Rectal smooth muscle tissue (tissue), 1 donor: ENCODE data around the gene RBP3.

Experiments used
- H3K27ac ChIP-seq: one replicate; pipeline ENCODE4 v1.7.0; 2013; ENCODE audit warnings: low read depth, low read length, inconsistent platforms
- H3K27me3 ChIP-seq: one replicate; pipeline ENCODE4 v1.7.0; 2013; ENCODE audit warnings: low read length; ENCODE audit not compliant: control insufficient read depth, insufficient read depth
- H3K36me3 ChIP-seq: one replicate; pipeline ENCODE4 v1.7.0; 2013; ENCODE audit warnings: low read length; ENCODE audit not compliant: control insufficient read depth, insufficient read depth
- H3K4me1 ChIP-seq: one replicate; pipeline ENCODE4 v1.7.0; 2013; ENCODE audit warnings: low read length; ENCODE audit not compliant: control insufficient read depth, insufficient read depth
- H3K4me3 ChIP-seq: one replicate; pipeline ENCODE4 v1.7.0; 2013; ENCODE audit warnings: low read length
- H3K9ac ChIP-seq: one replicate; pipeline ENCODE4 v1.7.0; 2013; ENCODE audit warnings: low read length

RBP3 gene

DNA sequence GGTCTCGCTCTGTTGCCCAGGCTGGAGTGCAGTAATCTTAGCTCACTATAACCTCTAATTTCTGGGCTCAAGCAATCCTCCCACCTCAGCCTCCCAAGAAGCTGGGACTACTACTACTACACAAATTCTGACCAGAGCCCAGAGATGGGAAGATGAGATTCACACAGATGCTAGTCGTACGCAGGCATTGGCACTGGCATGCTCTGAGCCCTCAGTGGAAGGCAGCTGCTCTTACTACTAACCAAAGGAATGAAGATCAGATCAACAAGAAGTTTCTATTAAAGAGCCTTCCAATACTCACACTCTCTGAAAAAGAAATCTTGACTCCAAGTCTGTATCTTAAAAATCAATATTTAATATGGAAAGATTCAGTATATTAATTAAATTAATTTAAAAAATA is 15.2 kb upstream of the RBP3 start:
- Histone ChIP-seq H3K4me3 (no peak overlapping the region), H3K4me1 (no peaks in the 10 kb centered on the region), H3K36me3 (no peaks in the 10 kb centered on the region), H3K27ac (no peak overlapping the region), H3K9ac (no peak overlapping the region), H3K27me3 (no peaks in the 10 kb centered on the region)

DNA sequence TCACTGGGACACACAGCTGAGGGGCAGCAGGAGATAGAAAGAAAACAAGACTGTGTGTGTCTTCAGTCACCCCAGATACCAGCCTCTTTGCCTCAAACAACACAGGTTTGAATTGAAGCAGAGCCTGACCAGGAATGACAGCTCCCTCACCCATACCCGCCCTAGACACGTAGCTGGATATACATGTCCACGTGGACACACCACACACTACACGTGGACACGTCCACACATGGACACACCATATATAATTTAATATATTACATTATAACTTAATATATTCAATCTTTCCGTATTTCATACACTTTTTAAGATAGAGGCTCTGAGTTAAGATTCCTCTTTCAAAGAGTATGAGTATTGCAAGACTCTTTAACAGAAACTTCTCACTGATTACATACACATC is 14.6 kb upstream of the RBP3 start:
- H3K27ac ChIP-seq = no peak overlapping the region
- no peak overlapping the region for H3K4me3 ChIP-seq
- H3K27me3 ChIP-seq = no peaks in the 10 kb centered on the region
- H3K4me1 ChIP-seq = no peaks in the 10 kb centered on the region
- no peaks in the 10 kb centered on the region for H3K36me3 ChIP-seq
- H3K9ac ChIP-seq = no peak overlapping the region

DNA sequence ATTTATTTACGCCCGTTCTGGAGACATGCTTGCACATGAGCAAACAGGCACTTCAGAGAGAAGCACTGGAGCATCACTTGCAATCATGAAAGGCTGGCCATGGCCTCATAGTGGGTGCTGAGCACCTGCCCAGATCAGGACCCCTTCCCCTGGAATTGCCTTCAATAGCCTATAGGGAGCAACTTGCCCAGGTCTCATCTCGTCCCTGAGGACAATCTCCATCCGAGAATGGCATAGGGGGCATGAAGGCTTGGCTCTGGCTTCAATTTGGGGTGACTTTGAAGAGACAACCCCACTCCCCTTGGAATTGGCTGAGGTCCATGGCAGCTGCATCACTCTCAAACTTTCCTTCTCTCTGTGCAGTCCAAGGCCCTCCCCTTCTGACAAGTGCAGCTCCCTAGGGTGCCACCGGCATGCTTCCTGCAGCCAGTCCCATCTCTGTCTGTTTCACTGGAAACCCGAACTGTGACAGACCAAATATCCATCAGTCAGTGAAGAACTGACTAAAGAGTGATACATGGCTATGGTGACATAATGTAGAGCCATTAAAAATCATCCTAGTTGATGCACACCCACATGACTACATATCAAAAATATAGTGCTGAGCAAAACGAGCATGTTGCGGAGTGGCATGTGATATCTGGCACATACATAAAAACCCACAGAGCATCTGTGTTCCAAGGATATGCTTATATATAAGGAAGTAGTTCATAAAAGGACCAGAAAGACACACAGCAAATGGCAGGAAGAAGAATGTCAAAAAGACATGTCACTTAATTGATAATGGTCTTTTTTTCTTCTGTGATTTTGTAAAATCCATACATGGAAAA is 13.5 kb upstream of the RBP3 start:
- no peaks in the 10 kb centered on the region for H3K36me3 ChIP-seq
- H3K9ac ChIP-seq = no peak overlapping the region
- H3K4me3 ChIP-seq = no peak overlapping the region
- H3K4me1 ChIP-seq = no peaks in the 10 kb centered on the region
- no peak overlapping the region for H3K27ac ChIP-seq
- H3K27me3 ChIP-seq = no peaks in the 10 kb centered on the region

DNA sequence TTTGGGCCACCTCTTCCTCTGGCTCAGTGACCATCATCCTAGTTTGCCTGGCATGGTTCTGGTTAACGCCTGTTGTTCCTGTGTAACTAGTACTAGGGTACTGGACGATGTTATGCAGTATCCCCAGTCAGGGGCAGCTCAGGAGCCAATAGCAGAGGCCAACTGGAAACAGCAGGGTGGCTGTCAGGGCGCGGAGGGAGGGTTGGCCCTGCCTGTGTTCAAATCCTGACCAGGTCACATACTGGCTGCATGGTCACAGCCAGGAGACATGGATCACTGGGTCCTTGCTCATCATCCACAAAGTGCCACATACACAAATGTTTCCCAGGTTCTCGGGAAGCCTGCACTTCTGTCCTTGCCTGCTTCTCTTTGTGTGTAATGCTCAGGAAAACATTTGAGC is 12.3 kb upstream of the RBP3 start:
- no peak overlapping the region for H3K9ac ChIP-seq
- H3K4me1 ChIP-seq = no peaks in the 10 kb centered on the region
- no peaks in the 10 kb centered on the region for H3K36me3 ChIP-seq
- no peak overlapping the region for H3K27ac ChIP-seq
- H3K4me3 ChIP-seq = no peak overlapping the region
- H3K27me3 ChIP-seq = no peaks in the 10 kb centered on the region

DNA sequence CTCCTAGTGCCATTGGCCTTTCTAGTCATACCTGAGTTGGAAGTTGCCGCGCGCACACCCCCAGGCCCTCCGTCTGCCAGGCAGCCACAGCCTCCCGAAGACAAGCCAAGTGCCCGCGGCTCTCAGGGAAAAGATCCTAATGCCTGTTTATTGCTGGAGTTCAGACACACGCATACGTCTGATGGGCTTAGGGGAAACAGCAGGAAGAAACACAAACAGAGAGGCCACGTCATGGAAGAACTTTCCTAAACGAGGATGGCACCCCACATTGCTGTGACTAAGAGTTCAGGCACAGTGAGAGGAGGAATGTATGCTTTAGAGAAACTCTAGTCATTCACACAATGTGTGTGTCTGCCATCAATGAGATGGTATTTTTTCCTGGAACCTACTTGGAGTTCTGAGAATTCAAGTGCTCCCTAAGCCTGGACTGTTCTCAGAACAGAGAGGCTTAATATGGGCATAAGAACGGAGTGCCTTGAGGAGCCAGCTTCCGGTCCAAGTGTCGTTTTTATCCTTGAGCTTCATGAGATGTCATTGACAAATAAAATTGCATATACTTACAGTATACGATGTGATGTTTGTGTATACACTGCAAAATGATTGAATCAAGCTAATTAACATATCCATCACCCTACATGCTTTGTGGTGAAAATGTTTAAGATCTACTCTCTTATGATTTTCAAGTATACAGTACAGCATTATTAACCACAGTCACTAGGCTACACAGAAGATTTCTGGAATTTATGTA is 11.6 kb upstream of the RBP3 start:
- Histone ChIP-seq H3K27ac (no peak overlapping the region), H3K4me3 (no peak overlapping the region), H3K9ac (no peak overlapping the region), H3K4me1 (no peaks in the 10 kb centered on the region), H3K36me3 (no peaks in the 10 kb centered on the region), H3K27me3 (no peaks in the 10 kb centered on the region)

DNA sequence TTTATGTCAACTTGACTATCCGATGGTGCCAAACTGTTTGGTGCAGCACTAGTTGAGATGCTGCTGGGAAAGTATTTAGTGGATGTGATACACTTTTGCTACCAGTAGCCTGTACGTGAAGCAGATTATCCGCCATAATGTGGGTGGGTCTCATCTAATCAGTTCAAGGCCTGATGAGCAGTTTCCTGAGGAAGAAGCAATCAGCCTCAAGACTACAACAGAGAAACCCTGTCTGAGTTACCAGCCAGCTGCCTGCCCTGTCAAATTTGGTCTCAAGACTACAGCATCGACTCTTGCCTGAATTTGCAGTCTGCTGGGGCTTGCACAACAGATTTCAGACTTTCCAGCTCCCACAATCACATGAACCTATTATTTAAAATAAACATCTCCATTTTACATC is 10.9 kb upstream of the RBP3 start:
- no peak overlapping the region for H3K9ac ChIP-seq
- no peaks in the 10 kb centered on the region for H3K4me1 ChIP-seq
- no peak overlapping the region for H3K4me3 ChIP-seq
- no peak overlapping the region for H3K27ac ChIP-seq
- H3K36me3 ChIP-seq = no peaks in the 10 kb centered on the region
- no peaks in the 10 kb centered on the region for H3K27me3 ChIP-seq

DNA sequence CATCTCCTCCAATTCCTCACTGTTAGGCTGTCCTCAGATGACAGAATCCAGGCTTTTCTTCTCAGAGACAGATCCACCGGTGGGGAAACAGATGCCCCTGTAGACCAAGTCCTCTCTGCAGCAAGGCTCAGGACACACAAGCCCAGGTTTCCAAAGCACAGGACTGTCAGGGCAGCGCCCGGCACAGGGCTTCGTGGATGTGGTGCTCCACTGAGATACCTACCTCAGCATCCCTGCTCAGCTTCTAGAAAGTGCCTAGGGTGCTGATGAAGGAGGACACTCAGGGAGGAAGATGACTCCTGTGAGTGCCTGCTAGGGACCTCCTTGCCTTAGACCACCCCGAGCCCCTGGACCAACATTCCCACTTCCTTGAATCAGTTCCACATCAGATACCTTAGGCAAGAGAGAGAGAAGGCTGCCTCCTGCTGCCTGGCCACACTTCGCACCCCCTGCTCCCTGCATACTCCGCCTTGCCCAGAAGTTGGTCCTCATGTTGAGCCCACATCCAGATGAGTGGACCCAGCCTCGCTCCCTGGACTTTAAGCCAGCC is 8.9 kb upstream of the RBP3 start:
- H3K4me1 ChIP-seq = no peaks in the 10 kb centered on the region
- no peak overlapping the region for H3K4me3 ChIP-seq
- no peak overlapping the region for H3K27ac ChIP-seq
- no peaks in the 10 kb centered on the region for H3K27me3 ChIP-seq
- H3K36me3 ChIP-seq = no peaks in the 10 kb centered on the region
- no peak overlapping the region for H3K9ac ChIP-seq

DNA sequence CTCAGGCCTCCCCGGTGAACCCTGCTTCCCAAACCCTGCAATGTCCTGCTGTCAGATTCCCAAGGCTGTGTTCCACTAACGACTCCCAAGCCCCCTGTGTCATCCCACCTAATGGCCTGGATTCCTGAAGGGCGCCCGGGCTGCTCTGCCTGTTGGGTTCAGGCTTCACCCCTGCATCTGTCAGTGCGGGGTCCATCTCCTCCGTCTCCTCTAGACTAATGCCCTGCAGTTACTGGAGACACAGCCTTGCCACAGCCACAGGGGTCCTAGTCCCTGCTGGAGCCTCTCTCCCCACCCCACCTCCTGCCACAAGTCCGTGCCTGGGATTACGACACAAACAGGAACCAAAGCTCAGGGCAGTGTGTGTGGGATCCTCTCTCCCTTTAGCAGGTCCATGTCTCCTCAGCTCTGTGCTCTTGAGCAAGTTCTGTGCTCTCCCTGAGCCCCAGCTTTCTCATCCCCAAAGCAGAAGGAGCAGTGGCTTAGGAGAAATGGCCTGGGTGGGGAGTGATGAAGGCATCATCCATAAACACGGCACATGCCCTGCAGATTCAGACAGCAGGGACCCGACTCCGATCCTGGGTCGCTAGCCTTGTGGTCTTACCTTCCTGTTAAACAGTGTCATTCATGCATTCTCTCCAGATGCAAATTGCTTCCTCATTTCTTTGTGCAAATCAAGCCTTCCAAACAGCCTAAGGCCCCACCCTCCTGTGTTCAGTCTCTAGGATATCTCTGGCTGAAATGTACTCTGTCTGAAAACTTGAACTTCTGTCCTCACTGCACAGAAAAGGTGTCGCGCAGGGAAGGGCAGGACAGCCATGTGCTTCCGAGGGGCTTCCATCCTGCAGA is 8.2 kb upstream of the RBP3 start:
- no peak overlapping the region for H3K4me3 ChIP-seq
- no peaks in the 10 kb centered on the region for H3K27me3 ChIP-seq
- H3K27ac ChIP-seq = no peak overlapping the region
- H3K9ac ChIP-seq = no peak overlapping the region
- no peaks in the 10 kb centered on the region for H3K36me3 ChIP-seq
- H3K4me1 ChIP-seq = no peaks in the 10 kb centered on the region

DNA sequence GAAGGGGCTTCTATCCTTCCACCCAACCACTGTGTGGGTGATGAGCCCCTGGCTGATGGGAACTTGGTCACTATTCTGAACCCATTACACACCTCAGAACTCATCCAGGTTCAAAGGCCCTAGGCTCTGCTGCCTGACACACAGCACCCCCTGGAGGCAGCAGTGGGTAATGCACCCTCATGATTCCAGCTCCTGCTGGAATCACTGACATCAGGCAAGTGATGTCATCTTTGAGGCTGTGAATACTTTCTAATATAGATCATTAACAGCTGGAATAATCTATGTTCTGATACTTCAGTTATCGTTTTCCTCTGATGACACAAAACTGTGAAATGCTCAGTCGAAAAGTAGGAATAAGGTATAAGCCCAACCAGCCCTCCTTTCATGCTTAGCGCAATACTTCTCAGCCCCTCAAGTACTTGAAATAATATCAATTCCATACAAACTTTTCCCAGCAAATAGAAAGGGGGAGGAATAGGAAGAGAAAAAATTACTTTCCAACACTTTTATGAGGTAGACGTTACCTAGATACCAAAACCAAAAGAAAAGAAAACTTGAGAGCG is 7.5 kb upstream of the RBP3 start:
- Histone ChIP-seq H3K4me1 (no peaks in the 10 kb centered on the region), H3K4me3 (no peak overlapping the region), H3K9ac (no peak overlapping the region), H3K27ac (no peak overlapping the region), H3K36me3 (no peaks in the 10 kb centered on the region), H3K27me3 (no peaks in the 10 kb centered on the region)

DNA sequence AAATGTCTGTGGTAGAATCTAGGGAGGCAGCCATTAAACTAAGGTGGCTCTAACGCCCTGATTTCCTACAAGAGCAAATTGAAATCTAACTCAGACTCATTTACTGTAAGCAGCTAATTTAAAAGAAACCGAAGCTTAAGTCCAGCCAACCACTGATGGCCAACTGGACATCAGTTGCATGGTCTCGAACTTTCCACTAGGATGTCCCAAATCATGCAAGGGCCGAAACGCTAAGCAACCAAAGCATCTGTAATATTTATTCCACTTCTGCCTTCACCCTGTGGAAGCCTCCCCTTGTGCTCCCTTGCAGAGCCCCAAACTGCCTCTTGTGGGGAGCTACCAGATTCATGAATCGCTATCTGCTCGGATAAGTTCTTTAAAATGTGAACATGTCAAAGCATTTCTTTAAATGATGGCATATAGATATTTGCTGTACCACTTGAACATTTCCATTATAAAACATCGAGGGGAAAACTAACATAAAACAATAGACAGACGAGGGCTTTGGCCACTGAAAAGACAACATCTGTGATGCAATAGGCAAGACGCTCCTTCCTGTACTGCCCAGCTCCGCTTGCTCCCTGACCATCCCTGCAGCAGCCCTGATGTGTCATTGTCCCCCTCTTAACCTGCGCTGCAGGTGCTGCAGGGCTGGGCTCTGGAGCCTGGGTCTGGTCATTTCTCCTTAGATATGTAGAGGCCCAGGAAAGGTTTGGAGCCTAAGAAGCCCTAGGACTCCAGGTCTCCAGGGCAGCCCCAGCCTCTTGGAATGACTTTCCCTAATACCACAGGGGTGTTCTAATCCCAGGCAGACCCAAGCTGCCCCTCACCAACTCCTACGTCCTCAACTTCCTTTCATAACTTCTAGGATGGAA is 2.9 kb upstream of the RBP3 start:
- no peak overlapping the region for H3K9ac ChIP-seq
- H3K27me3 ChIP-seq = no peaks in the 10 kb centered on the region
- no peaks in the 10 kb centered on the region for H3K4me1 ChIP-seq
- H3K27ac ChIP-seq = no peak overlapping the region
- no peaks in the 10 kb centered on the region for H3K36me3 ChIP-seq
- no peak overlapping the region for H3K4me3 ChIP-seq

DNA sequence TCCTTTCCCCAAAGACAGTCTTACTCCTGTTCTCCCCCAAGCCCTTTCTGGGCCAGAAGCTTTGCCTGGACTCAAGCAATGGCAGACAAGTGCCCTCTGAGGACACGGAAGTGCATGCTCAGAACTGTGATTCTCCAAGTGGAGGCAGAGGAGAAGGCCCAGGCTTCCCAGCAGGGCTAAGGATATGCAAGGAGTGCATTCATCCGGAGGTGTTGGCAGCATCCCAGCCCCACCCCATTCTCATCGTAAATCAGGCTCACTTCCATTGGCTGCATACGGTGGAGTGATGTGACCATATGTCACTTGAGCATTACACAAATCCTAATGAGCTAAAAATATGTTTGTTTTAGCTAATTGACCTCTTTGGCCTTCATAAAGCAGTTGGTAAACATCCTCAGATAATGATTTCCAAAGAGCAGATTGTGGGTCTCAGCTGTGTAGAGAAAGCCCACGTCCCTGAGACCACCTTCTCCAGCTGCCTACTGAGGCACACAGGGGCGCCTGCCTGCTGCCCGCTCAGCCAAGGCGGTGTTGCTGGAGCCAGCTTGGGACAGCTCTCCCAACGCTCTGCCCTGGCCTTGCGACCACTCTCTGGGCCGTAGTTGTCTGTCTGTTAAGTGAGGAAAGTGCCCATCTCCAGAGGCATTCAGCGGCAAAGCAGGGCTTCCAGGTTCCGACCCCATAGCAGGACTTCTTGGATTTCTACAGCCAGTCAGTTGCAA is 1.4 kb upstream of the RBP3 start:
- no peak overlapping the region for H3K27ac ChIP-seq
- H3K4me1 ChIP-seq = no peaks in the 10 kb centered on the region
- no peaks in the 10 kb centered on the region for H3K36me3 ChIP-seq
- no peak overlapping the region for H3K4me3 ChIP-seq
- no peak overlapping the region for H3K9ac ChIP-seq
- H3K27me3 ChIP-seq = no peaks in the 10 kb centered on the region
